Type B pancreatic cell (in vitro differentiated cells): ENCODE measurements around the gene NCOR1. TPM values are rescaled to one million over a fixed set of nuclear protein-coding genes. Genes with fewer than 3 reads are reported as not detected.
"Not testable (repeated sequence)": the region's sequence is repeated elsewhere in the genome, so short reads cannot be mapped to it uniquely, and the experiment has no call there.

ENCODE experiments used
- DNase-seq: peaks from one replicate; pipeline ENCODE4 v3.0.0; 2021; ENCODE audit warnings: mixed read lengths; ENCODE audit not compliant: unreplicated experiment; ENCODE audit errors: extremely low spot score
- H3K27ac Mint-ChIP-seq: 2 replicates; pipeline ENCODE4 v1.8.0; 2021; ENCODE audit warnings: mild to moderate bottlenecking, mixed read lengths
- H3K27me3 Mint-ChIP-seq: 2 replicates; pipeline ENCODE4 v1.8.0; 2021; ENCODE audit warnings: mixed read lengths
- H3K36me3 Mint-ChIP-seq: 2 replicates; pipeline ENCODE4 v1.8.0; 2021; ENCODE audit warnings: mixed read lengths
- H3K4me1 Mint-ChIP-seq: one replicate; pipeline ENCODE4 v1.8.0; 2021; ENCODE audit warnings: mixed read lengths; ENCODE audit not compliant: unreplicated experiment
- H3K4me3 Mint-ChIP-seq: 2 replicates; pipeline ENCODE4 v1.8.0; 2021; ENCODE audit warnings: mild to moderate bottlenecking, mixed read lengths
- H3K9me3 Mint-ChIP-seq: 2 replicates; pipeline ENCODE4 v1.8.0; 2021; ENCODE audit warnings: mixed read lengths
- total RNA-seq: library from RNA; stranded (reverse); gene quantifications from 2 replicates; pipeline ENCODE4 v1.2.1, GENCODE V29; 2021; ENCODE audit warnings: low replicate concordance
- TF ChIP-seq, protein P1 (sequence below): fragments of 200-600 bp; sonication (generic); conservative IDR thresholded peaks from 2 replicates; pipeline ENCODE4 v1.5.0; 2021; ENCODE audit warnings: antibody characterized with exemption, mild to moderate bottlenecking

The NCOR1 gene
- total RNA-seq, 1 donor from 2014 or later: 133 TPM

DNA sequence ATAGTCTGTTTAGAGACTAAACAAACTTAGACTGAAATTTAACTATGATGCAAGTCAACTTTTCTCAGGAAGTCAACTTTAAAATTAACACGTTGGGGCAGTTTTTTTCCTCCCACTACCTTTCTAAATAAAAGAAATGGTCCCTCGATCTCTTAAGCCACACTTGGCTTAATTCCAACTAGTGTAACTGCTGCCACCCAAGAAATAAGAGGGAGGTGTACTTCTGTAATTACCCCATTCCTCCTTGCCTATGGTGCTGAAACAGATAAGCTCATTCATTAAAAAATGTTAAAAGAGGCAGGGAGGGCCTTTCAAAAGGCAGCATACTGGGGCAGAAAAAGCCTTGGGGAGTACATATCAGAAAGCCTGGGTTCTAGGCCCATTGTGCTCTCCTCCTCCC is 59.8 kb downstream of the NCOR1 start:
- Mint-ChIP-seq H3K36me3 (peaks cover 30% of the 10 kb centered on the region), H3K4me1 (no peaks in the 10 kb centered on the region), H3K27me3 (no peaks in the 10 kb centered on the region), H3K4me3 (no peak overlapping the region), H3K27ac (no peak overlapping the region), H3K9me3 (no peaks in the 10 kb centered on the region)
- TF ChIP-seq, protein P1, sequence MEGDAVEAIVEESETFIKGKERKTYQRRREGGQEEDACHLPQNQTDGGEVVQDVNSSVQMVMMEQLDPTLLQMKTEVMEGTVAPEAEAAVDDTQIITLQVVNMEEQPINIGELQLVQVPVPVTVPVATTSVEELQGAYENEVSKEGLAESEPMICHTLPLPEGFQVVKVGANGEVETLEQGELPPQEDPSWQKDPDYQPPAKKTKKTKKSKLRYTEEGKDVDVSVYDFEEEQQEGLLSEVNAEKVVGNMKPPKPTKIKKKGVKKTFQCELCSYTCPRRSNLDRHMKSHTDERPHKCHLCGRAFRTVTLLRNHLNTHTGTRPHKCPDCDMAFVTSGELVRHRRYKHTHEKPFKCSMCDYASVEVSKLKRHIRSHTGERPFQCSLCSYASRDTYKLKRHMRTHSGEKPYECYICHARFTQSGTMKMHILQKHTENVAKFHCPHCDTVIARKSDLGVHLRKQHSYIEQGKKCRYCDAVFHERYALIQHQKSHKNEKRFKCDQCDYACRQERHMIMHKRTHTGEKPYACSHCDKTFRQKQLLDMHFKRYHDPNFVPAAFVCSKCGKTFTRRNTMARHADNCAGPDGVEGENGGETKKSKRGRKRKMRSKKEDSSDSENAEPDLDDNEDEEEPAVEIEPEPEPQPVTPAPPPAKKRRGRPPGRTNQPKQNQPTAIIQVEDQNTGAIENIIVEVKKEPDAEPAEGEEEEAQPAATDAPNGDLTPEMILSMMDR: no peak
- no peak for DNase-seq

DNA sequence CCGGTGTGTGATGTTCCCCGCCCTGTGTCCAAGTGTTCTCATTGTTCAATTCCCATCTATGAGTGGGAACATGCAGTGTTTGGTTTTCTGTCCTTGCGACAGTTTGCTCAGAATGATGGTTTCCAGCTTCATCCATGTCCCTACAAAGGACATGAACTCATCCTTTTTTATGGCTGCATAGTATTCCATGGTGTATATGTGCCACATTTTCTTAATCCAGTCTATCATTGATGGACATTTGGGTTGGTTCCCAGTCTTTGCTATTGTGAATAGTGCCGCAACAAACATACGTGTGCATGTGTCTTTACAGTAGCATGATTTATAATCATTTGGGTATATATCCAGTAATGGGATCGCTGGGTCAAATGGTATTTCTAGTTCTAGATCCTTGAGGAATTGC is 63.0 kb downstream of the NCOR1 start:
- not testable (repeated sequence) for H3K27me3 Mint-ChIP-seq, H3K4me3 Mint-ChIP-seq, DNase-seq, H3K9me3 Mint-ChIP-seq, H3K27ac Mint-ChIP-seq, H3K4me1 Mint-ChIP-seq
- peaks cover 42% of the 10 kb centered on the region for H3K36me3 Mint-ChIP-seq

DNA sequence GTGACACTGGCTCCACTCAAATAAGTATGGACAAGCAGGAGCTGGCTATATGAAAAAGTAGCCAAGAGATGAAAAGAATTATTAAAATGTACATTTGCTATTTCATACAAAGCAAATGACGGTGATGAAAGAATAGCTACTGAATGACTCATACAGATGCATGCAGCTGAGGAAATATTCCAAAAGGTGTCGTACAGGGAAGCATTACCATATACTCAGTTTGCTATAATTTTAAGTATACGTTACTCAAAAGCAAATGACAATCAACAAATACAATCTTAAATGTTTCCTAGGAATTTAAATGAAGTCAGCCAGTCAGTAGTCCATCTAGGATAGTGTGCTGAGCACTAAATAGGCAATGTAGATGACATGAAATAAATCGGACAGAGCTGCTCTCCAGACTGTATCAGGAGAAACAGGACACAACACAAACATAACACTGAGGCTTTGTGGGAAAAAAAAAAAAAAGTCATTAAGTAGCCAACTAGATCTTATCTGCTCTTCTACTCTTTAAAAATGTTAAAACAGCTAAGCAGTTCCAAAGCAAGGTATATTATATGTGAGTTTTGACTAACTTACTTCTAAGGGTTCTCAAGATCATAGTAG is 65.0 kb downstream of the NCOR1 start:
- peaks cover 43% of the 10 kb centered on the region for H3K36me3 Mint-ChIP-seq
- TF ChIP-seq, protein P1: no peak
- H3K27me3 Mint-ChIP-seq: no peaks in the 10 kb centered on the region

DNA sequence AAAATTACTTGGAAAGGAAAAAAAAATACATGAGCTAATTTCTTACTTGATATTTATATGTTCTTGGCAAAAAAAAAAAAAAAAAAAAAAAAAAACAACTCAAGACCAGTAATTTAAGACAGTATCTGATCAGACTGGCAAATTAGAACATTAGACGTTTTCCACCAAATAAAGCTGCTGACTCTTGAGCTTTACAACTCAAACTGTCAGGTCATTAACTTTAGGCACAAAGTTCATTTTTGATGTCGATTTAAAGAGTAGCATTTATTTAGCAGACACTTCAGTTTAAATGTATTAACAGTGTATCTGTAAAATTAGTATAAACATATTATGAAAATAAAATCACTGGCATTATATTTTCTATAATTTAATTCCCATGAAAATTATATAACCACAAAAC is 66.7 kb downstream of the NCOR1 start:
- Mint-ChIP-seq H3K27ac (no peak overlapping the region), H3K36me3 (peaks cover 39% of the 10 kb centered on the region), H3K27me3 (no peaks in the 10 kb centered on the region), H3K4me3 (no peak overlapping the region), H3K4me1 (peaks cover 3% of the 10 kb centered on the region), H3K9me3 (no peaks in the 10 kb centered on the region)
- TF ChIP-seq, protein P1: no peak
- no peak for DNase-seq

More for the DNA sequence above, 65.0 kb downstream of the NCOR1 start:
- DNase-seq: no peak
- H3K27ac Mint-ChIP-seq: no peak overlapping the region
- H3K9me3 Mint-ChIP-seq: no peaks in the 10 kb centered on the region
- no peak overlapping the region for H3K4me3 Mint-ChIP-seq
- H3K4me1 Mint-ChIP-seq: peaks cover 3% of the 10 kb centered on the region

DNA sequence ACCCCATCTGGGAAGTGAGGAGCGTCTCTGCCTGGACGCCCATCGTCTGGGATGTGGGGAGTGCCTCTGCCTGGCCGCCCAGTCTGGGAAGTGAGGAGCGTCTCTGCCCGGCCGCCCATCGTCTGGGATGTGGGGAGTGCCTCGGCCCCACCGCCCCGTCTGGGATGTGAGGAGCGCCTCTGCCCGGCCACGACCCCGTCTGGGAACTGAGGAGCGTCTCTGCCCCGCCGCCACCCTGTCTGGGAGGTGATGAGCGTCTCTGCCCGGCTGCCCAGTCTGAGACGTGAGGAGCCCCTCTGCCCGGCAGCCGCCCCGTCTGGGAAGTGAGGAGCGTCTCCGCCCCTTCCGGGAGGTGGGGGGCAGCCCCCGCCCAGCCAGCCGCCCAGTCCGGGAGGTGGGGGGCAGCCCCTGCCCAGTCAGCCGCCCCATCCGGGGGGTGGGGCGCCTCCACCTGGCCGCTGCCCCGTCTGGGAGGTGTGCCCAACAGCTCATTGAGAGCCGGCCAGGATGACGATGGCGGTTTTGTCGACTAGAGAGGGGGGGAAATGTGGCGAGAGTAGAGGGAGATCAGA is 69.9 kb downstream of the NCOR1 start:
- H3K4me1 Mint-ChIP-seq, H3K27ac Mint-ChIP-seq, DNase-seq, H3K4me3 Mint-ChIP-seq, H3K9me3 Mint-ChIP-seq, H3K27me3 Mint-ChIP-seq: not testable (repeated sequence)
- H3K36me3 Mint-ChIP-seq: peaks cover 35% of the 10 kb centered on the region

DNA sequence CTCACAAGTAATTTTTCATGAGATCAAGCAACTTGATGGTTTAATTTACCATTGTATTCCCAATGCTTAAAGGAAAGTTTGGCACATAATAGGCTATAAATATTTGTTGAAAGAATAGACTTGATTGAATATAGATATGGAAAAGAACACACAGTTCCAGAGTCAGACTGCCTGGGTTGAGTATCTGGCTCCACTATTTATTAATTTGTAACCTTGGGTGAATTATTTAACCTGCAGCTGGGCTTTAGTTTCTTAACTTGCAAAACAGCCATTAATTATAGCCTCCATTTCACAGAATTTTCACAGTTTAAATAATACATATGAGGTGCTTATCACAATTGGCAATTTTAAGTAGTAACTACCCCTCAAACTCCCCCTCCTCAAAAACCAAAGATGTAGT is 73.6 kb downstream of the NCOR1 start:
- Mint-ChIP-seq H3K36me3 (peaks cover 20% of the 10 kb centered on the region), H3K27ac (no peak overlapping the region), H3K4me3 (no peak overlapping the region), H3K4me1 (no peaks in the 10 kb centered on the region), H3K27me3 (no peaks in the 10 kb centered on the region), H3K9me3 (no peaks in the 10 kb centered on the region)
- TF ChIP-seq, protein P1: no peak
- no peak for DNase-seq
